ENCODE data around the gene ZNF236. TPM values are rescaled to one million over a fixed set of nuclear protein-coding genes. Genes with fewer than 3 reads are reported as not detected.

Gene ZNF236
- total and polyA plus RNA-seq, 2 donors (not counting 1 experiment from before 2014, with no cell fraction given) = 8.9 to 39.5 TPM

GRCh38 chr18:76805221-76805620 lies 17.1 kb upstream of the ZNF236 start:
- intact Hi-C loops (cut with micrococcal nuclease) = no loop called here
- H3K27ac Mint-ChIP-seq = no peak overlapping the region
- H3K27me3 Mint-ChIP-seq = no peaks in the 10 kb centered on the region
- 81% methylated on average over 5 of the region's 7 CpGs for WGBS (ENCODE audit: insufficient coverage)
- no peak for ATAC-seq (ENCODE audit: low read depth)
- Histone ChIP-seq H3K9ac (ENCODE audit: low read length) (no peak overlapping the region), H3K9me3 (ENCODE audit: control extremely low read depth in 1 of 3, control insufficient read depth in 2 of 3, insufficient read depth in 1 of 3, low read length in 2 of 3) (peaks cover 0 to 6% (median 0%) of the 10 kb centered on the region in 3 donors), H4K20me1 (ENCODE audit: control insufficient read depth, insufficient read depth, low read length, poor library complexity, severe bottlenecking) (peaks cover 6% of the 10 kb centered on the region), H3K4me3 (ENCODE audit: control extremely low read depth in 1 of 5, extremely low read depth in 1 of 5, insufficient read depth in 1 of 5, low read depth in 2 of 5, low read length in 4 of 5) (no peak overlapping the region), H3K27me3 (replicated peaks in 1 of 4; ENCODE audit: control extremely low read depth in 1 of 4, control insufficient read depth in 3 of 4, insufficient read depth in 4 of 4, low read length in 3 of 4) (peaks cover 0 to 9% (median 2%) of the 10 kb centered on the region in 4 experiments), H3K79me2 (ENCODE audit: control insufficient read depth, insufficient read depth, low read length) (no peaks in the 10 kb centered on the region), H2AFZ (ENCODE audit: insufficient read depth, low read depth, low read length, poor library complexity, severe bottlenecking) (no peak overlapping the region), H3K4me2 (replicated peaks; ENCODE audit: low read depth, low read length, poor library complexity, severe bottlenecking) (no peak overlapping the region), H3K4me1 (ENCODE audit: control insufficient read depth in 2 of 2, insufficient read depth in 2 of 2, low read length in 2 of 2) (peaks cover 15 to 19% of the 10 kb centered on the region in 2 donors), H3K36me3 (replicated peaks in 1 of 2; ENCODE audit: control extremely low read depth in 1 of 2, control insufficient read depth in 1 of 2, extremely low read depth in 1 of 2, insufficient read depth in 2 of 2, low read length in 1 of 2) (peaks cover 0 to 9% of the 10 kb centered on the region in 2 experiments), H3K27ac (ENCODE audit: low read length in 2 of 2) (no peak overlapping the region)
- POLR2A ChIA-PET = no interaction called here
- TF ChIP-seq CTCF (IDR thresholded peaks at IDR 0.05) (no peak), EZH2 (IDR thresholded peaks at IDR 0.05; ENCODE audit: borderline replicate concordance, insufficient read depth, low read depth, low read length, poor library complexity, severe bottlenecking) (no peak)
- DNase-seq = no peak
- H3K4me1 Mint-ChIP-seq = peaks cover 13% of the 10 kb centered on the region
- CTCF ChIA-PET = interaction anchor here (0.9 to 1.0 kb wide), 2 partner anchors 16 to 22 kb away, joined by 3 to 4 read pairs; no protein-coding TSS in a partner anchor
- H3K4me3 Mint-ChIP-seq = no peak overlapping the region
- no peaks in the 10 kb centered on the region for H3K9me3 Mint-ChIP-seq (ENCODE audit: insufficient read depth)

- TF ChIP-seq EZH2 (IDR thresholded peaks at IDR 0.05; ENCODE audit: borderline replicate concordance, insufficient read depth, low read depth, low read length, poor library complexity, severe bottlenecking) (no peak), CTCF (IDR thresholded peaks at IDR 0.05) (no peak)
- Mint-ChIP-seq H3K9me3 (ENCODE audit: insufficient read depth) (no peaks in the 10 kb centered on the region), H3K27ac (no peak overlapping the region), H3K4me3 (no peak overlapping the region), H3K4me1 (peaks cover 13% of the 10 kb centered on the region), H3K27me3 (no peaks in the 10 kb centered on the region)
- intact Hi-C loops (cut with micrococcal nuclease) = no loop called here
- WGBS (ENCODE audit: insufficient coverage) = 92% methylated on average over 7 of the region's 7 CpGs
- Histone ChIP-seq H3K9ac (ENCODE audit: low read length) (no peak overlapping the region), H3K79me2 (ENCODE audit: control insufficient read depth, insufficient read depth, low read length) (no peaks in the 10 kb centered on the region), H4K20me1 (ENCODE audit: control insufficient read depth, insufficient read depth, low read length, poor library complexity, severe bottlenecking) (peaks cover 6% of the 10 kb centered on the region), H3K4me3 (ENCODE audit: control extremely low read depth in 1 of 5, extremely low read depth in 1 of 5, insufficient read depth in 1 of 5, low read depth in 2 of 5, low read length in 4 of 5) (no peak overlapping the region), H3K4me1 (ENCODE audit: control insufficient read depth in 2 of 2, insufficient read depth in 2 of 2, low read length in 2 of 2) (peaks cover 15 to 19% of the 10 kb centered on the region in 2 donors), H3K27me3 (replicated peaks in 1 of 4; ENCODE audit: control extremely low read depth in 1 of 4, control insufficient read depth in 3 of 4, insufficient read depth in 4 of 4, low read length in 3 of 4) (peaks cover 0 to 7% (median 2%) of the 10 kb centered on the region in 4 experiments), H2AFZ (ENCODE audit: insufficient read depth, low read depth, low read length, poor library complexity, severe bottlenecking) (no peak overlapping the region), H3K27ac (ENCODE audit: low read length in 2 of 2) (no peak overlapping the region), H3K36me3 (replicated peaks in 1 of 2; ENCODE audit: control extremely low read depth in 1 of 2, control insufficient read depth in 1 of 2, extremely low read depth in 1 of 2, insufficient read depth in 2 of 2, low read length in 1 of 2) (peaks cover 0 to 9% of the 10 kb centered on the region in 2 experiments), H3K9me3 (ENCODE audit: control extremely low read depth in 1 of 3, control insufficient read depth in 2 of 3, insufficient read depth in 1 of 3, low read length in 2 of 3) (peaks cover 0 to 6% (median 0%) of the 10 kb centered on the region in 3 donors), H3K4me2 (replicated peaks; ENCODE audit: low read depth, low read length, poor library complexity, severe bottlenecking) (no peak overlapping the region)
- ChIA-PET POLR2A (no interaction called here), CTCF (interaction anchor here (0.9 to 1.0 kb wide), 2 partner anchors 15 to 21 kb away, joined by 3 to 4 read pairs; no protein-coding TSS in a partner anchor)
- ATAC-seq (ENCODE audit: low read depth) (no peak), DNase-seq (no peak)
These were observed 16.1 kb upstream of the ZNF236 start for GRCh38 chr18:76806301-76806700.
